Upper lobe of left lung (tissue), 4 donors: ENCODE data around the gene ARHGEF7.

Experiments
- CTCF ChIP-seq, 6 experiments: fragments of 450-650 bp in 4 of 6; fragments of 200-600 bp in 2 of 6; sonication (generic) in 2 of 6; IDR thresholded peaks; one replicate each; pipeline ENCODE4 v1.5.1; 2016 to 2019; ENCODE audit warnings: antibody characterized with exemption in 6 of 6
- POLR2A ChIP-seq, 4 donors: fragments of 450-650 bp; IDR thresholded peaks; one replicate each; pipeline ENCODE4 v1.5.1; 2016 to 2017; ENCODE audit warnings: antibody characterized with exemption in 4 of 4, mild to moderate bottlenecking in 2 of 4
- POLR2AphosphoS5 ChIP-seq, 2 donors: sonication (generic); formaldehyde crosslinking; IDR thresholded peaks; one replicate each; pipeline ENCODE4 v1.5.1; 2017; ENCODE audit warnings: antibody characterized with exemption in 2 of 2

GRCh38 chr13:111263566-111263965 lies 148.5 kb downstream of the ARHGEF7 start:
- TF ChIP-seq POLR2A (IDR thresholded peaks at IDR 0.05): no peak
- no peak for TF ChIP-seq POLR2AphosphoS5 (IDR thresholded peaks at IDR 0.05)
- TF ChIP-seq CTCF (IDR thresholded peaks at IDR 0.05): no peak
